Testis (tissue), 2 donors: ENCODE results near the gene WHRN.

Experiments
- CTCF ChIP-seq, 3 experiments: fragments of 450-650 bp in 2 of 3; fragments of 200-600 bp in 1 of 3; sonication (generic) in 1 of 3; IDR thresholded peaks; one replicate each; pipeline ENCODE4 v1.5.1; 2016 to 2019; ENCODE audit warnings: antibody characterized with exemption in 3 of 3, mild to moderate bottlenecking in 2 of 3, moderate library complexity in 1 of 3
- POLR2A ChIP-seq: fragments of 450-650 bp; IDR thresholded peaks from one replicate; pipeline ENCODE4 v1.6.1; 2017; ENCODE audit warnings: antibody characterized with exemption, mild to moderate bottlenecking, moderate library complexity

GRCh38 chr9:114375386-114376175 is 129.7 kb downstream of the WHRN start:
- no peak for TF ChIP-seq CTCF (IDR thresholded peaks at IDR 0.05)
- no peak for TF ChIP-seq POLR2A
